Measurements from ENCODE around the gene PVALEF.

The PVALEF gene

DNA sequence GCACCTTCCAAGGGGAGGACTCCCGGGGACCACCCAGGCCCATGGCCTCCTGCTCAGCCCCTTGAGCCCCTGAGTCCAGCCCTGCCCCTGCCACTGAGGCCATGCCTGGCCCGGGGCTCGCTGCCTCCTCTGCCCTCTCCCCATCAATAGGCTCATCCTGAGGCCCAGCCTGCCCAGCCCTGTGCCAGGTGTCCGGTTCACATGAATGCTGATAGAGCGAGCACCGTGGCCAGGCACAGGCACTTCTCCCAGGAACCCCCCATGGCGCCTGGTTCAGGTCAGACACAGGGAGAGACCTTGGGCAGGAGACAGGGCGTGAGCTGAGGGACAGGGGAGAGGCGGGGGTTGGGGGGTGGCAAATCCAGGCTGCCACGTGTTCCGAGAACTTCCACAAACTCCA, 2.8 kb upstream of the PVALEF start:
- no peak for DNase-seq (ENCODE audit: low read depth)

DNA sequence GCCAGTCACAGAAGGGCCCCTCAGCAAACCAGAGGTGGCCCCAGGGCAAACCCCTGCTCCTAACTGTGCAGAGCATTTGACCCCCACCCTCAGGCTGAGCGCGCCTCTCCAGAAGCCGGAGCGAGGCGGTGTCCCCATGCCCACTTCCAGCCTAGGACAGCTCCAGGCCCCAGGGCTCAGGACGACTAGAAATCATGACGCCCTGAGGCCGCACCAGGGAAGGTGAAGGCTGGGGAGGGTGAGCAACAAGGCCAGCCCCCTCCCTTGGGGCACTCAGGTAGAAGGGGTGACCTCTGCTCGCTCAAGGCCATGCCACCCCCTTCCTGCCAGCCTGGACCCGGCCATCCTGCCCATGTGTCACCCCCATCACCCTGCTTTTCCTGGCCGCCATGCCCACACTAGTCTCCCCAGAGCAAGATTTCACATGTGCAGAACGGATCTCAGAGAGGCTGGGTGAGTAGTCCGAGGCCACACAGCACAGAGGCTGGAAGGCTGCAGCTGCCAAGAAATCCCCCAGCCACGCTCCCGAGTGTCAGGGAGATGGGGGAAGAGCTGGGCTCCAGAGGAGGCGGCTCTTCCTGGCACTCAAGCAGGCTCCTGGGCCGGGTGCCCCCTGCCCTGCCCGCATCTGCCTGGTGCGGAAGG, 2.1 kb upstream of the PVALEF start:
- DNase-seq (ENCODE audit: low read depth), result no peak

DNA sequence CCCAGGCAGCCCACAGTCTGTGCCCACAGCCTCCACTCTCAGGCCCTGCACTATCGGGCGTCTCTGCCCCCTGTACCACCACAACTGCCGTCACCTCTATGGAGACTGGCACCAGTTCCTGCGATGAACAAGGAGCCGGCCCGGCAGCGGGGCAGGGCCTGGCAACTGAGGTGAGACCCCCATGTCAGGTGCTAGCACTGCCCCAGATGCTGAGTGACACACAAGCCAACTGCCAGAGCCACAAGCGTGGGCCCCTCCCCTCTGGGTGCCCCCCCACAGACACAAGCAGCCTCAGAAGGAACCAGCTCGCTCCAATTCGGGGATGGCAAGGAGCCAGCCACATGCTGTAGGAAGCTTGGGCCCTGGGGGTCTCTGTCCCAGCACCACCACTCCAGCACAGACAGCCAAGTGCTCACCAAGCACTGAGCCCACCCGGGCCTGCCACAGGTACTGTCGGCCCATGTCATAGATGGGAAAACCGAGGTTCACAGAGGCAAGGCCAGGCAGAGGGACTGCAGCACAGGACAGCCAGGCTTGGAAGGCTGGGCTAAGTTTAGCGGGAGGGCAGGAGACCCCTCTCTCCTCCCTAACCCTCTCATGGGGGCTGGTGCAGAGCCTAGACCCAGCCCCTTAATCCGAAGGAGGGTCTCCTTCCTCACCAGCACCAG, 1.5 kb upstream of the PVALEF start:
- no peak for DNase-seq (ENCODE audit: low read depth)

DNA sequence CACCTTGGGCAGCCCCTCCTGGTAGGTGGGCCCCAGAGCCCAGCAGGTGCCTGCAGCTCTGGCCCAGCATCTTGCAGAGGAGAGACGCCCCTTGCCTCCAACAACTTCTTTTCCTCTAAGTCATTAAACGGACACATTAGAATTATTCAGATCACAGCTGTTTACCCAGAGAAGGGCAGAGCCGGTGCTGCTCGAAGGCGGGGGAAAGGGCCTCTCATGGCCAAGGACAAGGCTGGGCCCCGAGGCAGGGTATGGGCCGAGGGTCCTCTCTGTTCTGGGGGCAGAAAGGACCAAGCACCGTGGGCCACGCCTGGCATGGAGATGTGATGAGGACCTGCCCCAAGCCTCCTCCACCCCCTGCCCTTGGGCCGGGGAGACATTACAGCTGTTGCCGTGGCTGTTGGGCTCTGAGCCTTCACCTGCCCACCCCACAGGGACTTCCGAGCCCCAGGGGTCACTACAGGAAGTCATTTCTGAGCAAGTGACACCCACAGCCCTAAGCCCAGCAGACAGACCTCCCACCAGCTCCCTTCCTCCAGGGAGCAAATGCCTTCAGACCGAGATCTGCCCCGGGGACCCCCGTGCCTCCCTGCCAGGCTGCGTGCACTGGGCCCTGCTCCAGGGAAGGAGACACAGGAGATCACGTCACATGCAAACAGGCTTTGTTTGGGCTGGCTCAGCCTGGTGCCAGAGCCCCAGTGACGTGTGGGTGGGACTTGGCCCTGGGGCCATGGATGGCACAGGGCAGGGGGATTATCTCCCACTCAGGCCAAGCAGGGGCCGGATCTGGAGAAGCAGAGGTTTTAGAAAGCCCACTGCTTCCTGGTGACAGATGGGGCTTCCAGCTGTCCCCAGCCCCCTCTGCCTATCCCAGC, 699 bp upstream of the PVALEF start:
- DNase-seq (ENCODE audit: low read depth), result no peak

DNA sequence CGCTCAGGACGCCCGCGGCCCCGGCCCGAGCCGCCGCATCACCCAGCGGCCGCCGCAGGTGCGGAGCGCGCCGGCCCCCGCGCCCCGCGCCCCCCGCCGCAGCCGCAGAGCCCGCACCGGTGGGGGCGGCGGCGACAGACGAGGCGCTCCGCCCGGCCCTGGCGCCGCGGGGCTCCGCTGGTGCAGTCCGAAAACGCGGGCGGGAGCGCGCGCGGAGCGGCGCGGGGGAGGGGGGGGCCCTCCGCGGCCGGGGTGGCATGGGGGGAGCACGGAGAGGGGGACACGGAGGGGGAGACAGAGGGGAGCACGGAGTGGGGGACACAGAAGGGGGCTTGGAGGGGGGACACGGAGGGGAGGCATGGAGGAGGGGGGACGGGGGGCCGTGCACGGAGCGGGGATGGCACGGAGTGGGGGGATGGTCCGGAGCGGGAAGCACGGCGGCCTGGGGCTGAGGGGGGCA, 756 bp downstream of the PVALEF start, which contains the start of gene AATK:
TSS of gene AATK (minus strand) at position 189 of the 460 bp plus-strand sequence. CDS start 229 bp downstream, outside the sequence.
- no peak for DNase-seq (ENCODE audit: low read depth)

DNA sequence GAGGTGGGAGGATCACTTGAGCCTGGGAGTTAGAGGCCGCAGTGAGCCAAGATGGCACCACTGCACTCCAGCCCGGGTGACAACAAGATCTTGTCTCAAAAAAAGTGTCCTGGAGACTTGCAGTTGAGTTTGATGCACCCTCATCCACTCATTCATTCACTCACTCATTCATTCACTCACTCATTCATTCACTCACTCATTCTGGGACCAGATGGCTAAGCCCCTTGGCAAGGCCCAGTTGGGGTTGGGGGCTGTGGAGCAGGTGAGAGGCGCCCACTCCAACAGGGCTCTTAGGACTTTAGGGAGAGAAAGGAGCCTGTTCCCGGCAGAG, 1.9 kb downstream of the PVALEF start:
- DNase-seq (ENCODE audit: low read depth), result no peak

DNA sequence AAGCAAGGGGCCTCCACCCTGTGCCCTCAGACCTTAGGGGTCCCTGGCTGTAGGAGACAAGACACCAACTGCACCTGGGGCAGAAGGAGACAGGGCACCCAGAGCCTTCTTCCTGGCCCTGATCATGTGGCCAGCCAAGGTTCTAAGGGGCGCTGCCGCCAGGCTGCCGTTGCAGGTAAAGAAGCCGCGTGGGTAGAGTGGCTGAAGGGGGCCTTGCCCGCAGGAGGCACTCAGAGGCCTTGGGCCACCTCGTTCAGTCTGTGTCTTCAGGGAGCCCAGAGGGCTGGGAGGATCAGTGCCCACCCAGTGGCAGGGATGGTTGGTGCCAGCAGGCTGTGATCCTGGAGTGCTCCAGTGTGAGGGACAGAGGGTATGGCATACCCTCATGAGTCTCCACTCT, 2.3 kb downstream of the PVALEF start:
- DNase-seq (ENCODE audit: low read depth), result no peak

DNA sequence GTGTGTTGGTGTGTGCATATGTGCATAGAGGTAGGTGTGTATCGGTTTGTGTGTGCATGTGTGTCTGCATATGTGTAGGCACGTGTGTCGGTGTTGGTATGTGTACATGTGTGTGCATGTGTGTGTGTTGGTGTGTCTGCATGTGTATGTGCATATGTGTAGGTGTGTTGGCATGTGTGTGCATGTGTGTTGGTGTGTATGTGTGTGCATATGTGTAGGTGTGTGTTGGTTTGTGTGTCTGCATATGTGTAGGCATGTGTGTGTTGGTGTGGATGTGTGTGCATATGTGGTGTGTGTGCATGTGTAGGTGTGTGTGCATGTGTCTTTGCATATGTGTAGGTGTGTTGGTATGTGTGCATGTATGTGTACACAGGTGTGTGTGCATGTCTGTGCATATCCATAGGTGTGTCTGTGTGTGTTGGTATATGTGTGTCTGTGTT, 4.6 kb downstream of the PVALEF start:
- no peak for DNase-seq (ENCODE audit: low read depth)

DNA sequence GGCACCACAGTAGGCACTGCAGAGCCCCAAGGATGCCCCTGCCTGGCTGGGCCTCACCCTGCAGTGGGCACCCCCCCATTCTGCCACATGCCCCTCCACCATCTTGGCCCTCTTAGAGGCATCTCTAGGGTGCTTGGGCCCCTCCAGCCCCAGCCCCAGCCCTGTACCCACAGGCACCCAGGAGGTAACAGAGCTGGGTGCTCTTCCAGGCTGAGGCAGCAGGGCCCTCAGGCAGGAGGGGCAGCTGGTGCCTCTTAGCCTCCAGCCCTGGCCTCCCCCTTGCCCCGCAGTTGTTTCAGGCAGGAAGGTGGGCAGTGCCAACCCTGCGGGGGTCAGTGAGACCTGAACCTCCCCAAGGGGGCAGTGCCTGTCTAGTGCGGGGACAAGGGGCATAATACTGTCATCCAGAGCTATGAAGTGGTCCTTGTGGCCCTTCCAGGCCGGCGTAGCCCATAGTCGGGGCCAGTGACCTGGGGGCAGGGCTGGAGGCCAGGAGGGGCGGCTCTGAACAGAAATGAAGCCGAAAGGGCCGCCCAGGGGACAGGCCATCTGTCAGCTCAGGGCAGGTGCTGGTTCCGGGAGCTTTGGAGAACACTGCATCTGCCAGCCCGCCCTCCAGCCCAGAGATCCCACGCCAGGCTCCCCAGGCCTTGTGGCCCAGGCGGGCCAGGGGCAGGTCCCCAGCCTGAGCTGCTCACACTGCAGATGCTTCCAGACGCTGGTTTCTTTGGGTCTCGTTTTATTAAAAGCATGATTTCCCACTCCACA, 5.6 kb downstream of the PVALEF start:
- DNase-seq (ENCODE audit: low read depth), result no peak

DNA sequence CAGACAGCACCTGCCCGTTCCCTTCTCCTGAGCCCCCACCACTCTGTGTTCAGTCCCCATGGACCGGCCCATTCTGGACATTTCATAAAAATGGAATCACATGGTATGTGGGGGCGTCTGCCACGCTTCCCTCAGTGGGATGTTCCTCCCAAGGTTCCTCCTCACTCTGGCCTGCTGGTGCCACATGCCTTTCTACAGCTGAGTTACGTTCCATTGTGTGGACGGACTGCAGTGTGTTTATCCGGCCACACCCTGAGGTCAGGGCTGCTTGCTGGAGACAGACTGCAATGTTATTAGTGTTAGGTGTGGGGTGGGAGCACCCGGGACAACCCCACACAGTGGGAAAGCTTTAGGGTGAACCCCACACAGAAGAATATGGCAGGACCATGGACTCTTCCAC, 6.6 kb downstream of the PVALEF start:
- DNase-seq (ENCODE audit: low read depth), result no peak

DNA sequence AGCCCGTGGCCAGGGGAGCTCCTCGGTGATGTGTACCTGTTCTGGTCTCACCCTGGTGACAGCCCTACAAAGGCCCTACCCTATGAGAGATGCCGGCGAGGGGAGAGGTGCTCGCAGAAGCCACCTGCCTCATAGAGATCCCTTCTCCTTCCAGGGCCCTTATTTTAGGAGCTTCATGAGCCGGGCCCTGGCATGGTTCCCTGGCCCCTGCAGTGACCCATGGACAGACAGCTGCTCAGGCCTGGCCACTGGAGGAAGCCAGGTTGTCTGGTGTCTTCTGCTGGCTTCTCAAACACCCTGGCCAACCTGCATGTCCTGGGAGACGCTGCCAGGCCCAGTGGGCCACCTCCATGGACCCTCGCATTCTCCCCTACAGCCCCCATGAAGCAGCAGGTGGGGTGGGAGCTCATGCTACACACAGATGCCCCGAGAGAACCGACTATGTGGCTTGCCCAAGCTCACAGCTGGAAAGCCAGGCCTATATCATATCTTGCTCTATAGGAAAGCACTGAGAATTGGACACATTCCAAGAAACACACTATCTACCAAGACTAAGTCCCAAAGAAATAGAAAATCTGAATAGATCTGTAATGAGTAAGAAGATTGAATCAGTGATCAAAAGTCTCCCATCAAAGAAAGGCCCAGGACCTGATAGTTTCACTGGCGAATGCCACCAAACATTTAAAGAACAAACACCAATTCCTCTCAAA, 7.9 kb downstream of the PVALEF start:
- no peak for DNase-seq (ENCODE audit: low read depth)

DNA sequence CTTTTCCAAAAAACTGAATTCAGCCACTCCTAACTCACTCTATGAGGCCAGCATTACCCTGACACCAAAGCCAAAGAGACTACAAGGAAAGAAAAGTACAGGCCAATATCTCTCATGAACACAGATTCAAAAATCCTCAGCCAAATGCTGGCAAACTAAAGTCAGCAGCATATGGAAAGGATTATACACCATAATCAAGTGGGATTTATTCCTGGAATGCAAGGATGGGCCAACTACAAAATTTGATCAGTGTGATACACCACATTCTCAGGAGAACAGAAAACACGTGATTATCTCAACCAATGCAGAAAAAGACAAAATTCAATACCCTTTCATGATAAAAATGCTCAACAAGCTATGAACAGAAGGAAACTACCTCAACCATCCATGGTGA, 8.5 kb downstream of the PVALEF start:
- DNase-seq (ENCODE audit: low read depth), result no peak

DNA sequence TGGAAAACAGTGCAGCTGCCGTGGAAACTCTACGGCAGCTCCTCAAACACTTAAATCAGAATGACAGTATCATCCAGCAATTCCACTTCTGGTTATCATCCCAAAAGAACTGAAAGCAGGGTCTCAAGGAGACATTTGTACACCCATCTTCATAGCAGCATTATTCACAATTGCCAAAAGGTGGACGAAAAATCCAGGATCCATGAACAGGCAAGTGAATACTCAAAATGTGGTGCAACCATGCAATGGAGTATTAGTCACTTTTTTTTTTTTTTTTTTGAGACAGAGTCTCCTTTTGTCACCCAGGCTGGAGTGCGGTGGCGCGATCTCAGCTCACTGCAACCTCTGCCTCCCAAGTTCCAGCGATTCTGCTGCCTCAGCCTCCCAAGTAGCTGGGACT, 11.4 kb downstream of the PVALEF start:
- DNase-seq (ENCODE audit: low read depth), result no peak

DNA sequence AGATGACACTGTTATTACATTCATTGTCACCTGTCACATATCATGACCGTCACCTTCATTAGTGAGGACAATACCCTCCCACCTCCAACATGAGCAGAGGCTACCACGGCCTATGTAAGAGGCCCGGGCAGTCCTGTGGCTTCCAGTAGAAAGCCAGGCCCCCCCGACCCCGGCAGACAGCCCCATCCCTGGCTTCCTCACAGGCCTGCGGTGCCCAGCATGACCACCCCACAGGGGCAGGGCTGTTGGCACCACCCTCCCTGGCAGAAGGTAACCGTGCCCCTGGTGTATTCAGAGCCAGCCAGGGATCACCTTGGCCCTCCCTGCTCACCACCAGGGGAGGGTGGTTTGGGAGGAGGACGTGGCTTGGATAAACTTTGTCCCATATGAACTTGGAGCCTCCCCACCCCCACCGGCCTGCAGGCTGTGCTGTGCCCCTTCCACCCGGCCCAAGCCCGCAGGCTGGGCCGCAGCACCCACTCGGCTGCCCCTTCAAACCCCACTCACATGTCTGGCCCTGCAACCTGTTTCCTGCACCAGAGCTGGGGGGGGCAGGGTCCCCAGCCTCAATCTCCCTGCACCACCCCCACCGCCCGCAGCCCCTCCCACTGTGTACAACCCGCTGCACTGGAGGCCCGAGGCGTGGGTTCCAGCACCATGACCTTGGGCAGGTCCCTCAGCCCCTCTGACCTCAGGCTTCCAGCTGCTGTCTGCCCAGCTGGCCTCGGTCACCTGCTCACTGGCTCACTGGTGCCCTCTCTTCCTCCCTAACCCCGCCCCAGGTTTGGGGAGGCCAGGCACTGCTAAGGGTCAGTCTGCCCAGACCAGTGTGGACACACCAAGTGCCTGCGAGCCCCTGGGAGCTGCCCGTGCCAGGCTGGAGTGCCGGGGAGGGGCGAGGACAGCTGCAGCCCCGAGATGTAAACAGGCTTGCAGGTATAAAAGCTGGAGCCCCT, 13.1 kb downstream of the PVALEF start:
- DNase-seq (ENCODE audit: low read depth), result no peak

DNA sequence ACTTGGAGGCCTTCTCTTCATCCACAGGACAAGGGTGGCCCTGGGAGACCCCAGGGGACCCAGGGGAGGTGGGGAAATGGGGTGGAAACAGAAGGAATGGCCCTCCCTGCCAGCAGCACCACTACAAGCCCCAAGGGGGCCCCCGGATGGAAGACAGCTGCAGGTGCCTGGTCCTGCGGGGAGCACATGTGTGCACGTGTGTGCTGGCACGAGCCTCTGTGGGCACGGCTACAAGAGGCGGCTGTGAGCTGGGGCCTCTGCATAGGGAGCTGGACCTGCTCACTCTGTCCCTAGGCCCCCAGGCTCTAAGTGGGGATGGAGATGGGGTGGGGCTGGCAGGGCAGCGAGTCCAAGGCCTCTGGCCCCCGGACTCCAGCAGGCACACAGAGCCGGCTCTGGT, 13.9 kb downstream of the PVALEF start:
- DNase-seq (ENCODE audit: low read depth), result no peak

DNA sequence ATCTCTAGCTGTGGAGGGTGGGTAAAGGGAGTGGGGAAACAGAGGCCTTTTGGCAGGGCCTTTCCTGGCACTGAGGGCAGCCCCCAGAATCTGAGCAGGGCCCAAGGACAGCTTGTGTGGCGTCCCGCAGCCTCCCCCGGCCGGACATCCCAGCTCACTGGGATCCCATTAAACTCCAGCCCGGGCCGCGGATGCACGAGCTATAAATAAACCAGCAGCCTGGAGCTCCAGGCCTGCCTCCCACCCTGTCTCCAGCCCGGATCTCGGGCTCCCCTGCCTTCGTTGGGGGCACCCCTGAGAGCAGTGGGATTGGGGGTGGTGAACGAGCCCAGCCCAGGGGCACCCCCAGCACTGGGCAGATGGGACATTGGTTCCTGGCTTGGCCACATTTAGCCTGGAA, 14.6 kb downstream of the PVALEF start:
- DNase-seq (ENCODE audit: low read depth), result no peak

DNA sequence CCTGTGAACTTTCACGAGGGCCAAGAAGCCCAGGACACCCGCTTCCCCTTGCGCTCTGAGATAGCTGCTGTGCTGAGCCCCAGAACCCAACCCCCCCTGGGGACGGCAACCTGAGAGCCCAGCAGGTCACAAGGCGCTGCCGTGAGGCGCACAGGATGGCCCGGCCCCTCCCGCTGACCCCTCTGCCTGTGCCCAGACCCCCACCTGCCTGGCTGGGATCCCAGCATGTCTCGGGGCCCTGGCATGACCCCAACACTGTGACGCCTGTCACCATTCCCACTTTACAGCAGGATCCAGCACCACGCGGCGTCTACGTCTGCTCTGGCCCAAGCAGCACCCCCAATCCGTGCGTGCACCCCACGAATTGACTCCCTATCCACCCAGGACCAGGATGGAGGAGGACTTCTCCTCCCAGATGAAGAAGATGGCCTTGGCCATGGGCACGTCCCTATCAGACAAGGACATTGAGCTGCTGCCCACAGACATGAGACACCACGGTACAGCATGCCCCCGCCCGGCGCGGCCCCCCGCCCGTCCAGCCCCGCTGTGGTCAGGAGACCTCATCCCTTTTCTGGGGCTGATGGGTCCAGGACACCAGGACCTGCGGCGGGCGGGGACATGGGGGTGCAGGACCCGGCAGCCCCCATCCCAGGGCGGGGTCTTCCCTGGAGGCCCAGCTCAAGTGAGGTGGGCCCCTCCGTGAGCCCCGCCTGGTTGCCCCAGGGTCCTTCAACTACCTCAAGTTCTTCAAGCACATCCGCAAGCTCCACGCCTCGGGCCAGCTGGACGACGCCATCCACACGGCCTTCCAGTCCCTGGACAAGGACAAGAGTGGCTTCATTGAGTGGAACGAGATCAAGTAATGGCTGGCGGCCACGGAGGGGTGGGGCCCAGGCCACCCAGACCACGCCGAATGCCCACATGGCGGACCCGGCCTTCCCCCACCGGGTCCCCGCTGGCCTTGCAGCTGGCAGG, 15.8 kb downstream of the PVALEF start:
- DNase-seq (ENCODE audit: low read depth), result no peak

DNA sequence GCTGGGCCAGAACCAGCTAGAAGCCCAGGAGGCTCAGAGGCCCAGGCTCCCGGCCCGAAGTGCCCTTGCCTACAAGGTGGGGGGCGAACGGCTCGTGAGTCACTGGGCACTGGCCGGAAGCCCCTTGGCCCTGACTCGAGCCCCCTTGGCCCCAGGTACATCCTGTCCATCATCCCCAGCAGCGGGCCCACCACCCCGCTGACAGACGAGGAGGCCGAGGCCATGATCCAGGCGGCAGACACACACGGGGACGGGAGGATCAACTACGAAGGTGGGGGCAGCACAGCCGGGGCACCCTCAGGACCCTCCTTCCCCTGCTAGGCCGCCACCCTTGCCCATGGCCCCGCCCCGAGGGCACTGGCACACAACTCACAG, 16.5 kb downstream of the PVALEF start:
- no peak for DNase-seq (ENCODE audit: low read depth)

DNA sequence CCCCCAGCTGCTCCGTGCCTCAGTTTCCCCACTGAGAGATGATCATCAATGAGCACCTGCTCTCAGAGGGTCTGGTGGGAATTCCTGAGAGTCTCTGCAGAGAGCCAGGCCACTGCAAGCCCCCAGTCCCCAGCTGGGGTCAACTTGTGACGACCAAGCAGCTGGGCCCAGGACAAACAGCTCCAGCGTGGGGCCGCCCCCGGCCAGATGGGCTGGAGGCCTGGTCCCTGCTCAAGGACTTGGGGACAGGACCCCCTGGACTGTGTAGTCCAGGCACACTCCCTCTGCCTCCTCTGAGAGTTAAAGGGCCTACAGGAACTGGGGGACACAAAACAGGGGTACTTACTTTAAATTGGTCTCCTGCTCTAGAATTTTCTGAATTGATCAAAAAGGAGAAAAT, 17.3 kb downstream of the PVALEF start:
- no peak for DNase-seq (ENCODE audit: low read depth)
